HG03280 (cell line): ENCODE results near the gene C1QTNF5.
A peak's percentile ranks its signal among the peaks of the same experiment; 100 is the strongest.

Experiments used
- ATAC-seq: cut with Tn5 transposase; IDR thresholded peaks from one replicate; pipeline ENCODE4 v1.9.1; 2021; ENCODE audit warnings: mild to moderate bottlenecking, moderate library complexity; ENCODE audit not compliant: unreplicated experiment

Gene C1QTNF5

GRCh38 chr11:119373059-119373920, 32.6 kb upstream of the C1QTNF5 start:
- no peak for ATAC-seq

GRCh38 chr11:119372260-119373058, 31.8 kb upstream of the C1QTNF5 start:
- ATAC-seq = no peak

- ATAC-seq = no peak
These were observed 31.1 kb upstream of the C1QTNF5 start for GRCh38 chr11:119371778-119372182.

- no peak for ATAC-seq
These were observed 30.5 kb upstream of the C1QTNF5 start for GRCh38 chr11:119371067-119371601.

- ATAC-seq = no peak
These were observed 29.9 kb upstream of the C1QTNF5 start for GRCh38 chr11:119370486-119371046.

GRCh38 chr11:119369132-119369925, 28.6 kb upstream of the C1QTNF5 start:
- ATAC-seq = no peak

GRCh38 chr11:119368121-119369034, 27.7 kb upstream of the C1QTNF5 start:
- no peak for ATAC-seq

GRCh38 chr11:119367661-119368120, 27.0 kb upstream of the C1QTNF5 start:
- no peak for ATAC-seq

GRCh38 chr11:119366690-119367620, 26.3 kb upstream of the C1QTNF5 start:
- no peak for ATAC-seq

GRCh38 chr11:119365071-119365591, 24.4 kb upstream of the C1QTNF5 start:
- ATAC-seq = no peak

GRCh38 chr11:119363851-119364590, 23.3 kb upstream of the C1QTNF5 start:
- ATAC-seq = peak; percentile 52

GRCh38 chr11:119363081-119363850, 22.6 kb upstream of the C1QTNF5 start:
- ATAC-seq = no peak

- ATAC-seq = no peak
These were observed 22.0 kb upstream of the C1QTNF5 start for GRCh38 chr11:119362741-119363080.

- ATAC-seq = no peak
These were observed 21.4 kb upstream of the C1QTNF5 start for GRCh38 chr11:119361941-119362725.

GRCh38 chr11:119361056-119361787, 20.5 kb upstream of the C1QTNF5 start:
- ATAC-seq = no peak
